ENCODE measurements around the gene GPR62. TPM values are rescaled to one million over a fixed set of nuclear protein-coding genes. Genes with fewer than 3 reads are reported as not detected.

The GPR62 gene
- total RNA-seq, 1 experiment from 2014 or later = not detected

GRCh38 chr3:51937611-51938450, 17.4 kb upstream of the GPR62 start:
- Histone ChIP-seq H3K36me3 (ENCODE audit: control insufficient read depth, insufficient read depth, low read length) (no peaks in the 10 kb centered on the region; the same call in 1 of the 2 replicates), H3K4me1 (peaks cover 11% of the 10 kb centered on the region), H3K4me3 (ENCODE audit: low read depth, low read length) (no peak overlapping the region), H3K9me3 (no peaks in the 10 kb centered on the region), H3K27me3 (replicated peaks; ENCODE audit: control insufficient read depth, insufficient read depth, low read length) (no peaks in the 10 kb centered on the region)
- ChIA-PET CTCF (no interaction called here), POLR2A (no interaction called here)
- no peaks in the 10 kb centered on the region for H3K27me3 Mint-ChIP-seq (ENCODE audit: insufficient read depth, unreplicated experiment)
- no peak overlapping the region for H3K4me3 Mint-ChIP-seq (ENCODE audit: unreplicated experiment)
- DNase-seq = peak in 1 of 2 experiments; percentile 11
- intact Hi-C loops (cut with micrococcal nuclease; ENCODE audit: unreplicated experiment) = no loop called here
- no peaks in the 10 kb centered on the region for H3K9me3 Mint-ChIP-seq (ENCODE audit: unreplicated experiment)
- H3K27ac Mint-ChIP-seq (ENCODE audit: unreplicated experiment) = no peak overlapping the region
- peaks cover 56% of the 10 kb centered on the region for H3K36me3 Mint-ChIP-seq (ENCODE audit: insufficient read depth, unreplicated experiment)
- no peak for TF ChIP-seq CTCF (IDR thresholded peaks at IDR 0.05; ENCODE audit: insufficient read depth in 1 of 2, low read depth in 1 of 2, low read length in 1 of 2, severe bottlenecking in 1 of 2, unreplicated experiment in 1 of 2)
- H3K4me1 Mint-ChIP-seq (ENCODE audit: low read depth, unreplicated experiment) = peaks cover 7% of the 10 kb centered on the region
- BruUV-seq (replicated peaks) = no TSS peak

- no TSS peak for BruUV-seq (replicated peaks)
- TF ChIP-seq CTCF (IDR thresholded peaks at IDR 0.05; ENCODE audit: insufficient read depth in 1 of 2, low read depth in 1 of 2, low read length in 1 of 2, severe bottlenecking in 1 of 2, unreplicated experiment in 1 of 2) = no peak
- POLR2A ChIA-PET = no interaction called here
- intact Hi-C loops (cut with micrococcal nuclease; ENCODE audit: unreplicated experiment) = no loop called here
- H3K36me3 Mint-ChIP-seq (ENCODE audit: insufficient read depth, unreplicated experiment) = peaks cover 46% of the 10 kb centered on the region
- no peaks in the 10 kb centered on the region; the same call in 1 of the 2 replicates for H3K36me3 ChIP-seq (ENCODE audit: control insufficient read depth, insufficient read depth, low read length)
- H3K4me1 Mint-ChIP-seq (ENCODE audit: low read depth, unreplicated experiment) = peaks cover 7% of the 10 kb centered on the region
- H3K9me3 Mint-ChIP-seq (ENCODE audit: unreplicated experiment) = no peaks in the 10 kb centered on the region
- no peak overlapping the region for H3K4me3 ChIP-seq (ENCODE audit: low read depth, low read length)
- H3K9me3 ChIP-seq = no peaks in the 10 kb centered on the region
- H3K27me3 Mint-ChIP-seq (ENCODE audit: insufficient read depth, unreplicated experiment) = no peaks in the 10 kb centered on the region
- H3K27ac Mint-ChIP-seq (ENCODE audit: unreplicated experiment) = no peak overlapping the region
- H3K4me3 Mint-ChIP-seq (ENCODE audit: unreplicated experiment) = no peak overlapping the region
- peaks cover 13% of the 10 kb centered on the region for H3K4me1 ChIP-seq
- peak in 1 of 2 experiments; percentile 9 for DNase-seq
- CTCF ChIA-PET = no interaction called here
- no peaks in the 10 kb centered on the region for H3K27me3 ChIP-seq (replicated peaks; ENCODE audit: control insufficient read depth, insufficient read depth, low read length)
These were observed 16.3 kb upstream of the GPR62 start for GRCh38 chr3:51938780-51939425.

- H3K27me3 Mint-ChIP-seq (ENCODE audit: insufficient read depth, unreplicated experiment) = no peaks in the 10 kb centered on the region
- Histone ChIP-seq H3K4me1 (peaks cover 13% of the 10 kb centered on the region), H3K9me3 (no peaks in the 10 kb centered on the region), H3K27me3 (replicated peaks; ENCODE audit: control insufficient read depth, insufficient read depth, low read length) (no peaks in the 10 kb centered on the region), H3K4me3 (ENCODE audit: low read depth, low read length) (peak overlapping the region; percentile 49), H3K36me3 (ENCODE audit: control insufficient read depth, insufficient read depth, low read length) (no peaks in the 10 kb centered on the region; the same call in 1 of the 2 replicates)
- DNase-seq = peak in 1 of 2 experiments; percentile 4
- no peaks in the 10 kb centered on the region for H3K9me3 Mint-ChIP-seq (ENCODE audit: unreplicated experiment)
- POLR2A ChIA-PET = interaction anchor here (0.7 to 2.2 kb wide), 4 partner anchors 34 to 82 kb away, joined by 4 to 15 read pairs (median 8); partner anchors contain the start of genes ABHD14A, ABHD14B, ACY1 and RPL29
- H3K4me1 Mint-ChIP-seq (ENCODE audit: low read depth, unreplicated experiment) = peaks cover 7% of the 10 kb centered on the region
- intact Hi-C loops (cut with micrococcal nuclease; ENCODE audit: unreplicated experiment) = no loop called here
- peak overlapping the region; percentile 63 for H3K4me3 Mint-ChIP-seq (ENCODE audit: unreplicated experiment)
- CTCF ChIA-PET = interaction anchor here (0.6 to 2.7 kb wide), 22 partner anchors 23 to 441 kb away, joined by 3 to 41 read pairs (median 4); partner anchors contain the start of genes ABHD14A, ABHD14B, ACY1 and DCAF1
- TSS peak; percentile 70 for BruUV-seq (replicated peaks)
- H3K36me3 Mint-ChIP-seq (ENCODE audit: insufficient read depth, unreplicated experiment) = peaks cover 30% of the 10 kb centered on the region
- peak overlapping the region; percentile 6 for H3K27ac Mint-ChIP-seq (ENCODE audit: unreplicated experiment)
- TF ChIP-seq CTCF (IDR thresholded peaks at IDR 0.05; ENCODE audit: insufficient read depth in 1 of 2, low read depth in 1 of 2, low read length in 1 of 2, severe bottlenecking in 1 of 2, unreplicated experiment in 1 of 2) = no peak
These were observed 14.3 kb upstream of the GPR62 start for GRCh38 chr3:51940648-51941462.

Data from Caco-2 (cell line).